Erythroblast (primary cell): ENCODE data around the gene RXFP1.

Source experiments
- GATA1 ChIP-seq: IDR thresholded peaks from 2 replicates; pipeline ENCODE4 v1.6.1; 2011; ENCODE audit warnings: low read depth, mild to moderate bottlenecking, control low read depth, low read length, moderate library complexity
- POLR2A ChIP-seq: IDR thresholded peaks from 2 replicates; pipeline ENCODE4 v1.6.1; 2011; ENCODE audit warnings: mild to moderate bottlenecking, low read length

DNA sequence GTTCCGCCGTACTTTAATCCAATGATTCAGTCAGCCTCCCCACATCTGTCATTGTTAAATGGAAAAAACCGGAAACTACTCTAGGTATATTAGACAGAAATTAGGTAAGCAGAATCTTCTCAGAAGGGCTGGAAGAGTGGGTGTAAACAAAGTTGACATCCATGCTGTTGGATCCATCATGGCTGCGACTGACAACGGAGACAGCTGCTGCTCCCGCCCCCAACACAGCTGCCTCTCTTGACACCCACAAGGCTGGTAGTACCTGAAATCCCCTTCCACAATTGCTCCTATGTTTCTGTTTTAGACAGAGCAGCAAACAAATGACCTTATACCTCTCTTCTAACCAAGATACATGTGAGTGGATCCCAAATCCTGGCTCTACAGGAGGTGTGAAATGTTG lies 66.6 kb downstream of the RXFP1 start:
- TF ChIP-seq POLR2A (no peak), GATA1 (no peak)
